Epithelial cell of esophagus (primary cell): ENCODE data around the gene ELOVL1.

ENCODE experiments used
- DNase-seq: peaks from one replicate; pipeline ENCODE4 v3.0.0; 2010; ENCODE audit warnings: low read depth
- H3K4me3 ChIP-seq: 2 replicates; pipeline ENCODE4 v1.5.1; 2011; ENCODE audit warnings: mild to moderate bottlenecking, low read length, control low read depth
- TF ChIP-seq, protein P1 (sequence below): IDR thresholded peaks from 2 replicates; pipeline ENCODE4 v1.5.1; 2011; ENCODE audit warnings: low read depth, mild to moderate bottlenecking, low read length, control low read depth, inconsistent platforms; ENCODE audit not compliant: insufficient read depth; ENCODE audit errors: missing control alignments

Gene ELOVL1

DNA sequence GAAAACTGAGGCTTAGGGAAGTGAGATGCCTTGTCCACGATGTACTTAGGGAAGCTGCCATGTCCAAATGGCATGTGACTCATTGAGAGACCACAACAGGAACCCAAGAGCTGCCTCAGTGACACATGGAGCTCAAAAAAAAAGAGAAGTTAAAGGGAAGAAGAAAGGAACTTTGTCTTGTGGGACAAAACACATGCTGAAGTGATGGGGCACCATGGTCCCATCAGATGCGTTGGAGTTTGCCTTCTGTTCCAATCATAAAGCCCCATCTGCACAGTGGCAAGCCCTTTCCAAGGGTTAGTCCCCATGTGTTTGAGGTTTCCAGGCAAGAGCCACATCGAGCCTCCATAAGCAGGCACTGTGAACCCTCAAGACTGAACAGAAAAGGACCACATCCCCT, 13.8 kb upstream of the ELOVL1 start:
- no peak overlapping the region for H3K4me3 ChIP-seq
- TF ChIP-seq, protein P1, sequence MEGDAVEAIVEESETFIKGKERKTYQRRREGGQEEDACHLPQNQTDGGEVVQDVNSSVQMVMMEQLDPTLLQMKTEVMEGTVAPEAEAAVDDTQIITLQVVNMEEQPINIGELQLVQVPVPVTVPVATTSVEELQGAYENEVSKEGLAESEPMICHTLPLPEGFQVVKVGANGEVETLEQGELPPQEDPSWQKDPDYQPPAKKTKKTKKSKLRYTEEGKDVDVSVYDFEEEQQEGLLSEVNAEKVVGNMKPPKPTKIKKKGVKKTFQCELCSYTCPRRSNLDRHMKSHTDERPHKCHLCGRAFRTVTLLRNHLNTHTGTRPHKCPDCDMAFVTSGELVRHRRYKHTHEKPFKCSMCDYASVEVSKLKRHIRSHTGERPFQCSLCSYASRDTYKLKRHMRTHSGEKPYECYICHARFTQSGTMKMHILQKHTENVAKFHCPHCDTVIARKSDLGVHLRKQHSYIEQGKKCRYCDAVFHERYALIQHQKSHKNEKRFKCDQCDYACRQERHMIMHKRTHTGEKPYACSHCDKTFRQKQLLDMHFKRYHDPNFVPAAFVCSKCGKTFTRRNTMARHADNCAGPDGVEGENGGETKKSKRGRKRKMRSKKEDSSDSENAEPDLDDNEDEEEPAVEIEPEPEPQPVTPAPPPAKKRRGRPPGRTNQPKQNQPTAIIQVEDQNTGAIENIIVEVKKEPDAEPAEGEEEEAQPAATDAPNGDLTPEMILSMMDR, result no peak
- no peak for DNase-seq

DNA sequence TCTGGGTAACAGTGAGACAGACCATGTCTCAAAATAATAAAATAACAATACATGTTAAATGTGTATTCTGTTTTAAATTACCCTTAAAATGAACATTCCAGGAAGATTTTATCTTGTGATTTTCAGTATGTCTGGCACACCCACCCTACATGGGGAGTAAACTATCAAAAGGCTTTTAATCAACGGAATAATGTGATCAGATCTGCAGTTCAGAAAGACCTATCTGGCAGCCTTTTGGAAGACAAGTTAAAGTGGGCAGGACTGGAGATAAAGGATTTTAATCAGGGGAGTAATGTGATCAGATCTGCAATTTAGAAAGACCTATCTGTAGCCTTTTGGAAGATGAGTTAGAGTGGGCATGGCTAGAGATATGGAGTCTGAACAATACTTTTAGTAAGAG, 11.7 kb upstream of the ELOVL1 start:
- DNase-seq, result no peak
- TF ChIP-seq, protein P1, result no peak
- H3K4me3 ChIP-seq, result no peak overlapping the region

GRCh38 chr1:43377831-43378230, 10.0 kb upstream of the ELOVL1 start:
- TF ChIP-seq, protein P1, result no peak
- no peak overlapping the region for H3K4me3 ChIP-seq
- DNase-seq, result no peak

DNA sequence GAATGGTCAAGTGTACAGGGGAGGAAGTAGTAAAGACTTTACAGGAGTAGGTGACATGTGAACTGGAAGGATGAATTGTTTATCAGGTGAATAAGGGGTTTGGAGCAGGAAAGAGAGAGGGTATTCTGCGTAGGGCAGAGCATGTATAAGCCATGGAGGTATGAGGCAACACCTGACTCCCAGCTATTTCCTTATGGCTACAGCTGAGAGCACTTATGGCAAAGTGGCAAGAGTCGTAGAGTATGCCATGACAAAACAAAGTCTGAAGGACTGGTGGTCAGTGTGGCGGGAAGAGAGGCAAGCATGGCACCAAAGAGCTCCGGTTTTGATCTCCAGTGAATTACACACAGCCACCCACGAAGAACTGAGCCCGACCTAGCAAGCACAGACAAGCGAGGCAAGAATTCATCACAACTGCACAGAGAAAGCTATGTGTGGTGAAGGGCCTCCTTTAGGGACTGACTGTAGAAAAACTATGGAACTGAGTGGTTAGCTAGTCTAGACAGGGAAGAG, 9.0 kb upstream of the ELOVL1 start:
- TF ChIP-seq, protein P1, result no peak
- DNase-seq, result peak; percentile 34
- H3K4me3 ChIP-seq, result no peak overlapping the region

- TF ChIP-seq, protein P1, result no peak
- no peak overlapping the region for H3K4me3 ChIP-seq
- DNase-seq, result peak; percentile 95
These were observed 5.5 kb upstream of the ELOVL1 start for GRCh38 chr1:43373066-43373940.

GRCh38 chr1:43372172-43372571, 4.4 kb upstream of the ELOVL1 start:
- DNase-seq, result no peak

More at GRCh38 chr1:43372172-43372571, 4.4 kb upstream of the ELOVL1 start:
- TF ChIP-seq, protein P1, result no peak
- H3K4me3 ChIP-seq, result no peak overlapping the region
